ENCODE measurements around the gene MED29. TPM values are rescaled to one million over a fixed set of nuclear protein-coding genes. Genes with fewer than 3 reads are reported as not detected.

The MED29 gene
- total RNA-seq, 1 donor from 2014 or later: 39.2 TPM

DNA sequence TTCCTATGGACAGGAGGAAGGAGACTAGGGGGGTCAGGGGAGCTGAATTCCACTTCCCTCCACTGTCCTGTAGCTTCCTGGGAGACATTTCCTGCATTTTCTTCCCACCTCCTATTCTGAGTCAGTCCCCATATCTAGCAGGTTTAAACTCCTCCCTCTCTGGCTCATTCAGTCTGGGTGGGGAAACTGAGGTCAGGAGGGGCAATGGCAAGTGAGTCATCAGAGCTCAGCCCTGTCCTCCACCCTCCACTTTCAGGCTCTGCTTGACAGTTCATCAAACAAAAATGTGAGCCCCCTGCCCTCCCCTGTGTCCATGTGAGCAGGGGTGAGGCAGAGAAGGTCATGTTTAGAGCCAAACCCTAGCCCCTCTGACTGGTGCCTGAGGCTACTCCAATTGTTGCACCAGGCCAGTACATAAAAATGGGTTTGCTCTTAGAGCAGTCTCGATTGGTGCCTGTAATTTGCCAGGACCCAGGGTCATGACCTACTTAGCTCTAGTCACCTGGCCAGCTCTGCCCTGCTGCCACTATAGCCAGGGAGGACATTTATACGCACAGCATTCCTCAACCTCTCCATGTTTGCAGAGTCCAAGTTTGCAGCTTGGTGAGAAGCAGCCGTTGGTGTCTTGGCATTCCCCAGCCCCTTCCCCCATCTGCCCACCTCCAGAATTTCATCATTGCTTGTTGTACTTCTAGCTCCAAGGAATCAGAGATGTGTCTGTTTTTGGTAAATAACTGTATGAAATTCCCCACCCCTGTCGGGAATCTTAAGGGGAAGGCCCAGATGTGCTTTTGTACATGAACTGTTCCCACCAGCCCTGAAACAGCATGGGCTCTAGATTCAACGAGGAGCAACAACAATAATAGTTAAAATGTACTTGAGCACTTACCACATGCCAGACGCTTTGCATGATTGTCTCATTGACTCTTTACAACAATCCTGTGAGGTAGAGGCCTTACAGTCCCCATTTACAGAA lies 28.2 kb upstream of the MED29 start:
- Mint-ChIP-seq H3K27me3 (ENCODE audit: low read depth) (no peaks in the 10 kb centered on the region), H3K27ac (peak overlapping the region; percentile 59), H3K4me1 (no peaks in the 10 kb centered on the region), H3K36me3 (peaks cover 37% of the 10 kb centered on the region), H3K4me3 (no peak overlapping the region), H3K9me3 (no peaks in the 10 kb centered on the region)
- TF ChIP-seq, protein P1, sequence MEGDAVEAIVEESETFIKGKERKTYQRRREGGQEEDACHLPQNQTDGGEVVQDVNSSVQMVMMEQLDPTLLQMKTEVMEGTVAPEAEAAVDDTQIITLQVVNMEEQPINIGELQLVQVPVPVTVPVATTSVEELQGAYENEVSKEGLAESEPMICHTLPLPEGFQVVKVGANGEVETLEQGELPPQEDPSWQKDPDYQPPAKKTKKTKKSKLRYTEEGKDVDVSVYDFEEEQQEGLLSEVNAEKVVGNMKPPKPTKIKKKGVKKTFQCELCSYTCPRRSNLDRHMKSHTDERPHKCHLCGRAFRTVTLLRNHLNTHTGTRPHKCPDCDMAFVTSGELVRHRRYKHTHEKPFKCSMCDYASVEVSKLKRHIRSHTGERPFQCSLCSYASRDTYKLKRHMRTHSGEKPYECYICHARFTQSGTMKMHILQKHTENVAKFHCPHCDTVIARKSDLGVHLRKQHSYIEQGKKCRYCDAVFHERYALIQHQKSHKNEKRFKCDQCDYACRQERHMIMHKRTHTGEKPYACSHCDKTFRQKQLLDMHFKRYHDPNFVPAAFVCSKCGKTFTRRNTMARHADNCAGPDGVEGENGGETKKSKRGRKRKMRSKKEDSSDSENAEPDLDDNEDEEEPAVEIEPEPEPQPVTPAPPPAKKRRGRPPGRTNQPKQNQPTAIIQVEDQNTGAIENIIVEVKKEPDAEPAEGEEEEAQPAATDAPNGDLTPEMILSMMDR (IDR thresholded peaks at IDR 0.05; ENCODE audit: unreplicated experiment): no peak
- DNase-seq (ENCODE audit: low spot score in 2 of 2, unreplicated experiment in 2 of 2): no peak

DNA sequence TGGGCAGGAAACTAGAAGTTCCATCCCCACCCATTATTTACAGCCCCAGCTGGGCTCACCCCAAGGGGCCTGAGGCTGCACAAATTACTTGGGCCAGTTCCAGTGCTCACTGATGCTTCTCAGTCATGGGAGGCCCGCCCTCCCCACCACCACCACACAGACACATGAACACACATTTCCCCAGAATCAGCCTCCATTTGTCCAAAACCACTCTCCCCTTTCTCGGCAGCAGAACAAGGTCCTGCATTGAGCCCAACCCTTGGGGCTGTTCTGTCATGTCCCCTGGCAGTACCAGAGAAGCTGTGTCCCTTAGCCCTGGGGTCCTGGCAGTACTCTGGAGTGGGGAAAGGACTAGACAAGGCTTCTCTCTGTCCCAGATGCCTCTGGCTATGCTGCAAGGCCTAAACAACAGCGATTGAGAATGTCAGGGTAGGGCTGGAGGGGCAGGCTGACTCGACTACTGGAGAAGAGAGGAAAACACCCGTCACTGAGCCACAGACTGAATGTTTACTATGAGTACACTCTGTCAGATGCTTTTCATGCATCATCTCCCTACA lies 27.2 kb upstream of the MED29 start:
- H3K27me3 Mint-ChIP-seq (ENCODE audit: low read depth): no peaks in the 10 kb centered on the region
- H3K36me3 Mint-ChIP-seq: peaks cover 42% of the 10 kb centered on the region
- DNase-seq (ENCODE audit: low spot score in 2 of 2, unreplicated experiment in 2 of 2): no peak
- no peaks in the 10 kb centered on the region for H3K9me3 Mint-ChIP-seq
- TF ChIP-seq, protein P1 (IDR thresholded peaks at IDR 0.05; ENCODE audit: unreplicated experiment): no peak
- H3K27ac Mint-ChIP-seq: no peak overlapping the region
- H3K4me1 Mint-ChIP-seq: no peaks in the 10 kb centered on the region
- no peak overlapping the region for H3K4me3 Mint-ChIP-seq

DNA sequence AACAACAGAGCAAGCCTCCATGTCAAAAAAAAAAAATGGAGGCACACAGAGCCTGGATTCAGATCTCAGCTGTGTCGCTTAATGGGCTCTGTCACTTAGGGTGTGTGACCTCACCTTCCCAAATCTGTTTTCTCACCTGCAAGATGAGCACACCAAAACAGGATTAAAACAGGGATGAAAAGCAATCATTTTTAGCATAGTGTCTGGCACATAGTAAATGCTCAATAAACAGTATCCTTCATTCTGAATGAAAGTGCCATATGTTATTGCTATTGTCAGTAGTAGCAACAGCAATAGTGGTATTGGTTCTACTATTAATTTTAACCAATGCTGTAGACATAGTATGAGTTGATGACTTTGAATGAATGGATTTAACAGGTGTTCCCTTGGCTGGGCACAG lies 25.6 kb upstream of the MED29 start:
- H3K9me3 Mint-ChIP-seq: no peaks in the 10 kb centered on the region
- H3K27ac Mint-ChIP-seq: no peak overlapping the region
- H3K27me3 Mint-ChIP-seq (ENCODE audit: low read depth): no peaks in the 10 kb centered on the region
- no peaks in the 10 kb centered on the region for H3K4me1 Mint-ChIP-seq
- DNase-seq (ENCODE audit: low spot score in 2 of 2, unreplicated experiment in 2 of 2): no peak
- no peak overlapping the region for H3K4me3 Mint-ChIP-seq
- TF ChIP-seq, protein P1 (IDR thresholded peaks at IDR 0.05; ENCODE audit: unreplicated experiment): no peak
- peaks cover 36% of the 10 kb centered on the region for H3K36me3 Mint-ChIP-seq

DNA sequence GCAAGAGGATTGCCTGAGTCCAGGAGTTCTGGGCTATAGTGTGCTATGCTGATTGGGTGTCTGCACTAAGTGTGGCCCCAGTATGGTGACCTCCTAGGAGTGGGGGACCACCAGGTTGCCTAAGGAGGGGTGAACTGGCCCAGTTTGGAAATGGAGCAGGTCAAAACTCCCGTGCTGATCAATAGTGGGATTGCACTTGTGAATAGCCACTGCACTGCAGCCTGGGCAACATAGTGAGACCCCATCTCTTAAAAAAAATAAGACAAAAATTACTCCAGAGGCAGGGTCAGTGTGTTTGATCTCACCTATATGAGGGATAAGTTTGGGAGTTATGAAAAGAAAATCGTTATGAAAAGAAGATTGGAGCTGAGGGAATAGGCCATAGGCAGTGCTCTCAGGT lies 22.0 kb upstream of the MED29 start:
- Mint-ChIP-seq H3K36me3 (peaks cover 39% of the 10 kb centered on the region), H3K4me3 (no peak overlapping the region), H3K27me3 (ENCODE audit: low read depth) (no peaks in the 10 kb centered on the region), H3K4me1 (no peaks in the 10 kb centered on the region), H3K9me3 (no peaks in the 10 kb centered on the region), H3K27ac (no peak overlapping the region)
- no peak for DNase-seq (ENCODE audit: low spot score in 2 of 2, unreplicated experiment in 2 of 2)
- TF ChIP-seq, protein P1 (IDR thresholded peaks at IDR 0.05; ENCODE audit: unreplicated experiment): no peak

DNA sequence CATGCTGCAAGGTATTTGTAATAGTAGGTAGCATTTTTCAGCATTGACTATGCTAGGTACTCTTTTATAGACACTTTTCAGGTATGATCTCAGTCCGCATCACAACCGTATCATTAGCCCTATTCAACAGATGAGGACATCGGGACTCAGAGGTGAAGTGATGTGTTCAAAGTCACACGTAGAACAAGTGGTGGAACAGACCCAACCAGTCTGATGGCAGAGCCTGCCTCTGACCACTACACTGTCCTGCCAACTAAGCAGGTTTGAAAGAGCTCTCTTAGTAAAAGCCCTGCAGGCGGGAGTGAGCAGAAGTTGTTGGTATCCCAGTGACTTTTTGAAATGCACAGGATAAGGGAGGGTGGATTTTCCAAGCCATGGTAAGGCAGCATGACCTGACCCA lies 20.4 kb upstream of the MED29 start:
- Mint-ChIP-seq H3K9me3 (no peaks in the 10 kb centered on the region), H3K4me1 (no peaks in the 10 kb centered on the region), H3K27ac (no peak overlapping the region), H3K4me3 (no peak overlapping the region), H3K36me3 (peaks cover 42% of the 10 kb centered on the region), H3K27me3 (ENCODE audit: low read depth) (no peaks in the 10 kb centered on the region)
- TF ChIP-seq, protein P1 (IDR thresholded peaks at IDR 0.05; ENCODE audit: unreplicated experiment): no peak
- DNase-seq (ENCODE audit: low spot score in 2 of 2, unreplicated experiment in 2 of 2): no peak
